Retinal pigment epithelial cell (primary cell): ENCODE data around the gene QTRT2.

Experiments used
- DNase-seq: peaks from one replicate; pipeline ENCODE4 v3.0.0-alpha.2; 2010; ENCODE audit warnings: low read depth
- H3K4me3 ChIP-seq: 2 replicates; pipeline ENCODE4 v1.5.1; 2011; ENCODE audit warnings: mild to moderate bottlenecking, low read length, control low read depth, moderate library complexity
- CTCF ChIP-seq: conservative IDR thresholded peaks from 2 replicates; pipeline ENCODE4 v1.5.1; 2011; ENCODE audit warnings: low read depth, low read length, control low read depth, inconsistent platforms

Gene QTRT2

GRCh38 chr3:114025451-114025850 lies 31.1 kb upstream of the QTRT2 start:
- no peak for DNase-seq
- H3K4me3 ChIP-seq, result no peak overlapping the region
- TF ChIP-seq CTCF, result no peak

- no peak for TF ChIP-seq CTCF
- H3K4me3 ChIP-seq, result no peak overlapping the region
- DNase-seq, result no peak
Measured at GRCh38 chr3:114026331-114026730, 30.2 kb upstream of the QTRT2 start.

- H3K4me3 ChIP-seq, result no peak overlapping the region
- TF ChIP-seq CTCF, result no peak
- DNase-seq, result no peak
Measured at GRCh38 chr3:114033721-114034120, 22.8 kb upstream of the QTRT2 start.

- no peak for DNase-seq
- TF ChIP-seq CTCF, result no peak
- no peak overlapping the region for H3K4me3 ChIP-seq
Measured at GRCh38 chr3:114034211-114034610, 22.3 kb upstream of the QTRT2 start.

- TF ChIP-seq CTCF, result no peak
- no peak for DNase-seq
Measured at GRCh38 chr3:114034787-114035545, 21.6 kb upstream of the QTRT2 start.

GRCh38 chr3:114035896-114036295 lies 20.6 kb upstream of the QTRT2 start:
- H3K4me3 ChIP-seq, result no peak overlapping the region
- no peak for TF ChIP-seq CTCF
- DNase-seq, result no peak

More at GRCh38 chr3:114034787-114035545, 21.6 kb upstream of the QTRT2 start:
- H3K4me3 ChIP-seq, result no peak overlapping the region

GRCh38 chr3:114043205-114043604 lies 13.3 kb upstream of the QTRT2 start:
- no peak overlapping the region for H3K4me3 ChIP-seq
- no peak for TF ChIP-seq CTCF
- DNase-seq, result no peak
